Activated naive CD8-positive, alpha-beta T cell (primary cell): ENCODE measurements around the gene CSTF1.
A peak's percentile ranks its signal among the peaks of the same experiment; 100 is the strongest.

ENCODE experiments used
- H3K27ac Mint-ChIP-seq: one replicate; pipeline ENCODE4 v1.8.0; 2021; ENCODE audit warnings: mixed read lengths
- H3K27me3 Mint-ChIP-seq: one replicate; pipeline ENCODE4 v1.8.0; 2021; ENCODE audit warnings: mixed read lengths
- H3K36me3 Mint-ChIP-seq: one replicate; pipeline ENCODE4 v1.8.0; 2021; ENCODE audit warnings: mixed read lengths
- H3K4me1 Mint-ChIP-seq: one replicate; pipeline ENCODE4 v1.8.0; 2021; ENCODE audit warnings: low read depth, mixed read lengths
- H3K4me3 Mint-ChIP-seq: one replicate; pipeline ENCODE4 v1.8.0; 2021; ENCODE audit warnings: mild to moderate bottlenecking, mixed read lengths
- H3K9me3 Mint-ChIP-seq: one replicate; pipeline ENCODE4 v1.8.0; 2021; ENCODE audit warnings: low read depth, mixed read lengths

CSTF1 gene

DNA sequence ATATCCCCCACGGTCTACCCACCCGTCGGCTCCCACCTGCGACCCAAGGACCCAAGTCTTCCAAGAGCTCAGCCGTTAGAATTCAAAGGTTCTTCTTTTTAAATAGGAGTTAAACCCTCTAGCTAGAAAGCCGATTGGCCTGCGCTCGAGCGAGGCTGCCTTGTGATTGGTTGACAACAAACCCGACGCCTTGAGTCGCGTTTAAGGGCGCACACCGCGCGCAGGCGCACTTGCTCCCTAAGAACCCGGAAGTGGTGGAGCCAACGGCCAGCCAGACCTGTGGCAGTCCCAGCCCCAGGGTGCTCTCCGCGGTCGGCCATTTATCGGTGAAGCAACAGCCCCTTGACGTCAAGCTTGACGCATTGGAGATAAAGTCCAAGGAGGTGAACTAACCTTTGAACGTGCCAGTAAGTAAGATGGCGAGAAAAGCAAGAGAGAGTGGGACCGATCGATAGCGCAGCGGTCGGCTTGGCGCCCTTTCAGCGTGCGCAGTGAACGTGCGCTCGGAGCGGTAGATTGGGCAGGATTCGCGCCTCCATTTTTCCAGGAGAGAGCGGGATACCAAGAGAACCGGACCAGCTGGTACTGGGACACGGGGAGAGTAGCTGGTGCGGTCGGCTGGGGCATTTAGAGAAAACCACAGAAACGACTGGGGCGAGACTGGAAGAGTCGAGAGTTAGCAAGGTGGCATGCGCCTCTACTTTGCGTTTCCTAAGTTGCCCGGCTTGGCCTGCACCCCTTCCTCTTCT lies at the start of gene CSTF1, which contains the start of gene AURKA:
CSTF1 (plus strand) TSS at position 514 of the 749 bp plus-strand sequence. CDS start 2,908 bp downstream, outside the sequence.
AURKA (minus strand) TSS at position 84 of the 749 bp plus-strand sequence. CDS start 4,018 bp downstream, outside the sequence.
- H3K36me3 Mint-ChIP-seq = peaks cover 7% of the 10 kb centered on the region
- peaks cover 32% of the 10 kb centered on the region for H3K4me1 Mint-ChIP-seq
- H3K27me3 Mint-ChIP-seq = no peaks in the 10 kb centered on the region
- peak within 1 kb of the TSS; percentile 81 for H3K27ac Mint-ChIP-seq
- H3K4me3 Mint-ChIP-seq = no peak within 1 kb of the TSS
- no peaks in the 10 kb centered on the region for H3K9me3 Mint-ChIP-seq

DNA sequence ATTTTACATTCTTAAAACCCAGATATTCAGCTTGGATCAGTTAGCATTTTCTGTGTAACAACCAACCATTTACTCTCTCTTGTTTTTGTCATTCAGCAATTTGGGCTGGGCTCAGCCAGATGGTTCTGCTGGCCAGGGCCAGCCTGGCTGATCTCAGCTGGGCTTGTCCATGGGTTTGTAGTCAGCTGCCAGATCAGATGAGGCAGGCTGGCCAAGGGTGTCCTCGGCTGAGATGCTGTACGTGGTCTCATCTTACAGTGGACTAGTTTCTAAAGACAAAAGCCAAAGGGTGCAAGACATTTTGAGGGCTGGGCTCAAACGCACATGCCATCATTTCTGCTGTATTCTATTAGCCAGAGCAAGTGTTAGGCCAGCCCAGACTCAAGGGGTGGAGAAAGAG lies 49.7 kb upstream of the CSTF1 start:
- H3K27me3 Mint-ChIP-seq = peaks cover 57% of the 10 kb centered on the region
- no peak overlapping the region for H3K27ac Mint-ChIP-seq
- H3K4me1 Mint-ChIP-seq = peaks cover 9% of the 10 kb centered on the region
- no peak overlapping the region for H3K4me3 Mint-ChIP-seq
- H3K9me3 Mint-ChIP-seq = no peaks in the 10 kb centered on the region
- H3K36me3 Mint-ChIP-seq = no peaks in the 10 kb centered on the region

DNA sequence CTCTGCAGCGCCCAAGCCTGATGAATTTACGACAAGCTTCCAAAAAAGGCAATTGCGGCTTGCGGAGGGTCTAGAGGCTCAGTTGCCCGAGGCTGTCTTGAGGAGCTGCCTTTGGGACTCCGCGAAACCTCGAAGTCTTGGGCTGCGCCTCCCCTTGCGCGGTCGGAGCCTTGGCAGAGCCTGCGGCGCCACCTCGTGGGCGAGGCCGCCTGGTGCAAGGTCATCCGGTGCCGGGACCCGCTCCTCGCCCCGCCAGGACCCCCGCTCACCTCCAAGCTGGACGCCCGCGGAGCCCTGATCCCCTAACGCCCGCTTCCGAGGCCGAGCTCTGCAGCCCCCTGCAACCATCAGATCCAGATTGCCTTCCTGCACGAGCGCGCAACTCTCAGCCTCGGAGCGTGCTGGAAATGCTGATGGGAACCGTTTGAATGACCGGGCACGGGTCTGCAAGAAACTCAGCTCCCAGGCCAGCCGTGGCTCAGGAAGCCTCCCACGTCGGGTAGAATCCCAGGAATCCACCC lies 48.5 kb upstream of the CSTF1 start:
- Mint-ChIP-seq H3K27me3 (peaks cover 56% of the 10 kb centered on the region), H3K4me3 (no peak overlapping the region), H3K4me1 (peaks cover 12% of the 10 kb centered on the region), H3K9me3 (no peaks in the 10 kb centered on the region), H3K36me3 (no peaks in the 10 kb centered on the region), H3K27ac (no peak overlapping the region)

DNA sequence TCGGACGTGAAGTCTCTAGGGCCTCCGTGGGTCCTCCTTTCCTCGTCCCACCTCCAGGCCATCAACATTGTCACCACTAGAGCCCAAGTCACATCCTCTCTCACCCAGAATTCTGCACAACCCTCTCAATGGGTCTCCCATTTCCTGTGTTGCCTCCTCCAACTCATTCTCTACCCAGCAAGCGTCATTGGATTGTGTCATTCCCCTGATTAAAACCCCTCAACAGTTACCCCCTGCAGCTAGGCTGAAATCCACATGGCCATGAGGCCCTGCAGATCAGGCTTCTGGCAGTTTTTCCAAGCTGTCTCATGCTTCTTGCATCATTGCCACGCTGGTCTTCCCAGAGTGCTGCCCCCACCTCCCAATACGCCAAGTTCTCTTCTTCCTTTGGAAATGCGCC lies 46.5 kb upstream of the CSTF1 start:
- Mint-ChIP-seq H3K27me3 (peaks cover 41% of the 10 kb centered on the region), H3K4me1 (peaks cover 12% of the 10 kb centered on the region), H3K9me3 (no peaks in the 10 kb centered on the region), H3K36me3 (no peaks in the 10 kb centered on the region), H3K4me3 (no peak overlapping the region), H3K27ac (no peak overlapping the region)

DNA sequence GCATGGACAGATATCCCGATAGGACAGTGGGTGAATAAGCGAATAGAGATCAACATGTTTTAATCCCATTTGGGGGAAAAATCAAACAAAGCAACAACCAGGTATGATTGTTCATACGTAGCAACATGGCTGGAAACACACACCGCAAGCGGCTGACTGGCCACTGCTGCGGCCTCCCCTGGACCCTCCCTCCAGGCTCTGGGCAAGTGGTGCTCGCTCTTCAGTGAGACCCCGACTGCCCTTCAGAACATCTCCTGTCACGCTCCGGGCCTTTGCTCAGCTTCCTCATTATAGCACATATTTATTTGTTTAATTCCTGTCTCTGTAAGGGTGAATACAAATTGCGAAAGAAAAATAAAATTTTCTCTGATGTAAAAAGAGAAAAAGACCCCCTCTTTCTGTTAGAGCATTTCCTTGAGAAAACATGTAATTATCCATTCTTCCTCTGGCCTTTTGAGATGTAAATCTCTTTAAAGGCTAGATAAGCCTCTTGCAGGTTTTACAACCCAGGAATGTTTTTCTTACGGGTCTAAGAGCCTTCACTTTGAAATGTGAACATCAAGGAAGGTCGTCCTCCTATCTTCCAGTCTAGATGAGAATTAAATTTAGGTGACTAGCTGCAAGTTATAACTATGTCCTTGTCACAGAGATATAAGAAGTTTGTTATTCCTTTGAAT lies 44.7 kb upstream of the CSTF1 start:
- peaks cover 32% of the 10 kb centered on the region for H3K27me3 Mint-ChIP-seq

GRCh38 chr20:56348305-56348693 lies 44.1 kb upstream of the CSTF1 start:
- Mint-ChIP-seq H3K4me1 (peaks cover 10% of the 10 kb centered on the region), H3K4me3 (no peak overlapping the region), H3K27me3 (peaks cover 27% of the 10 kb centered on the region), H3K27ac (no peak overlapping the region), H3K36me3 (no peaks in the 10 kb centered on the region), H3K9me3 (no peaks in the 10 kb centered on the region)

More for the DNA sequence above, 44.7 kb upstream of the CSTF1 start:
- H3K27ac Mint-ChIP-seq = no peak overlapping the region
- H3K4me1 Mint-ChIP-seq = peaks cover 12% of the 10 kb centered on the region
- no peaks in the 10 kb centered on the region for H3K36me3 Mint-ChIP-seq
- no peak overlapping the region for H3K4me3 Mint-ChIP-seq
- H3K9me3 Mint-ChIP-seq = no peaks in the 10 kb centered on the region

- no peaks in the 10 kb centered on the region for H3K36me3 Mint-ChIP-seq
- H3K4me1 Mint-ChIP-seq = peaks cover 7% of the 10 kb centered on the region
- no peak overlapping the region for H3K4me3 Mint-ChIP-seq
- H3K27me3 Mint-ChIP-seq = peaks cover 24% of the 10 kb centered on the region
- H3K9me3 Mint-ChIP-seq = no peaks in the 10 kb centered on the region
- no peak overlapping the region for H3K27ac Mint-ChIP-seq
Measured at GRCh38 chr20:56348746-56349145, 43.7 kb upstream of the CSTF1 start.

- no peaks in the 10 kb centered on the region for H3K9me3 Mint-ChIP-seq
Measured at GRCh38 chr20:56350842-56351241, 41.6 kb upstream of the CSTF1 start.

DNA sequence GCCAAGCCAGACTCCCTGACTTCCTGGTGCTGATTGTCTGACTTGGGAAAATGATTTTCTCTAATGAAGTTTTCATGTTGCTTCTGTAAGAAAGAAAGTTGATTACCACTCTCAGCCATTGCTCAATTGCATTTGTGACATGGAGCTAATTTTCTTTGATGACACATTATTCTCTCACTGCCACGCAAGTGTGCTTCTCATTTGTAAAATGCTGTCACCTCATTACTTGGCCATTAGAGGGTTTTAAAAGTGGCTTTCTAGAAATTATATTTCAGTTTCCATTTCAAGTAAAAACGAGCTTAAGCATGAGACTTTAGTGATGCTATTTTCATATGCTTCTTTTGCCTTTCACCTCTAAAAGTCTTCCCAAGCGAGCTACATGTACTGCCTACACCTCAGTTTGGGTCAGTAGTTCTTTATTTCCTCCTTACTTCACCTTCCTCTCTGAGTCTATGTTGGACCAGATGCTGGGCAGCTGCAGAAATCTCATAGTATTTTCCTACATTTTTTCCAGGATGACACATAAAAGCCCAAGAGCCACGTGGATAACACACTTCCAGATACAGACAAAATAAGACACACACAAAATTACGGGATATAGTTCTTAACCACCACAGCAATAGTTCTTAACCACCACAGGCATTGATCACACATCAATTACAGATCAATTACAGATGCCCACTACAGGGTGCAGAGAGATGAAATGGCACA lies 39.9 kb upstream of the CSTF1 start:
- H3K27me3 Mint-ChIP-seq = peaks cover 8% of the 10 kb centered on the region
- no peak overlapping the region for H3K4me3 Mint-ChIP-seq
- no peaks in the 10 kb centered on the region for H3K9me3 Mint-ChIP-seq
- H3K27ac Mint-ChIP-seq = no peak overlapping the region
- no peaks in the 10 kb centered on the region for H3K36me3 Mint-ChIP-seq
- H3K4me1 Mint-ChIP-seq = peaks cover 4% of the 10 kb centered on the region

More at GRCh38 chr20:56350842-56351241, 41.6 kb upstream of the CSTF1 start:
- Mint-ChIP-seq H3K36me3 (no peaks in the 10 kb centered on the region), H3K27ac (no peak overlapping the region), H3K4me1 (peaks cover 4% of the 10 kb centered on the region), H3K4me3 (no peak overlapping the region), H3K27me3 (peaks cover 12% of the 10 kb centered on the region)

DNA sequence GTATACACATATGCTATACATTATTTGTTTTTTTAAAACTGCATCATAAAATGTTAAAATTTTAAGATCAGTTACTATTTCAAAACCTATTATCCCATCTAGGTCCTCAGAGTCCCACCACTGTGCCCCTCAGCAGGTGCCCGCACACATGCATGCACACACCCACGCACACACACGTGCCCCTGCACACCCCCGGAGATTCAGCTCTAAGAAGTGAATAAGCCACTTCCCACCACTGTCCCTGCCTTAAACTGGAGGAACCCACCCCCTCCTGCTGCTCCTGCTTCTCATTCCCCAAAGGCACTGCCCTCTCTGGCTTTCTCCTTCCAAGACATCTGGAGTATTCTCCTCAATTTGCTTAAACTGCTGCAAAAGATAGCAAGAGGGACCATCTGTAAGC lies 39.1 kb upstream of the CSTF1 start:
- no peak overlapping the region for H3K27ac Mint-ChIP-seq
- no peaks in the 10 kb centered on the region for H3K36me3 Mint-ChIP-seq
- no peaks in the 10 kb centered on the region for H3K9me3 Mint-ChIP-seq
- H3K27me3 Mint-ChIP-seq = peaks cover 4% of the 10 kb centered on the region
- H3K4me1 Mint-ChIP-seq = peaks cover 4% of the 10 kb centered on the region
- H3K4me3 Mint-ChIP-seq = no peak overlapping the region

- no peaks in the 10 kb centered on the region for H3K27me3 Mint-ChIP-seq
- H3K36me3 Mint-ChIP-seq = no peaks in the 10 kb centered on the region
- no peaks in the 10 kb centered on the region for H3K9me3 Mint-ChIP-seq
- H3K4me1 Mint-ChIP-seq = peaks cover 22% of the 10 kb centered on the region
- H3K27ac Mint-ChIP-seq = no peak overlapping the region
- H3K4me3 Mint-ChIP-seq = peak overlapping the region; percentile 78
Measured at GRCh38 chr20:56358070-56358469, 34.4 kb upstream of the CSTF1 start.

DNA sequence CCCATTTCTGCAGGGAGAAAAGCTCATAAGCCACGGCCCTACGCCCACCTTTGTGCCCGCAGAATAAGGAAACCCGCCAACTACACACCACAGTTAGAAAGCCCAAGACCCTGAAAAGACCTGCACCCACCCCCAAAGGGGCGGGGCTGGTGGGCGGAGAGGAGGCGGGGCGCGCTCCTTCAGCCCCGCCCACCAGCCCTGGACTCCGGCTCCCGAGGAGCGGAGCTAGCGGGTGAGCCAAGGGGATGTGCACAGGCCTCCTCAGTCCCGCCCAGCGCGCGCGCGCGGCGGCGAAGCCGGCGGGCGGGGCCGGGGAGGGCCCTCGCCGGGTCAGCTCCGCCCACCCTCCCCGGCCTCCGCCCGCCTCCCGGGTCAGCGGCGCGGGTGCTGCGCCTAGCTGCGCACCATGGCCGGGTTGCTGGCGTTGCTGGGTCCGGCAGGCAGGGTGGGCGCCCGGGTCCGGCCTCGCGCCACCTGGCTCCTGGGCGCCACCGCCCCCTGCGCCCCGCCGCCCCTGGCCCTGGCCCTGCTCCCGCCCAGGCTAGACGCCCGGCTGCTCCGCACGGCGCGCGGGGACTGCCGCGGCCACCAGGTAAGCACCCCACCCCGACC lies 33.7 kb upstream of the CSTF1 start, which contains the start of gene FAM210B:
FAM210B (plus strand) TSS at position 375 of the 612 bp plus-strand sequence; CDS start at position 407, 32 bp downstream.
- Mint-ChIP-seq H3K9me3 (no peaks in the 10 kb centered on the region), H3K27ac (peak within 1 kb of the TSS; percentile 68), H3K4me1 (peaks cover 22% of the 10 kb centered on the region), H3K36me3 (no peaks in the 10 kb centered on the region), H3K4me3 (peak within 1 kb of the TSS; percentile 90), H3K27me3 (no peaks in the 10 kb centered on the region)

DNA sequence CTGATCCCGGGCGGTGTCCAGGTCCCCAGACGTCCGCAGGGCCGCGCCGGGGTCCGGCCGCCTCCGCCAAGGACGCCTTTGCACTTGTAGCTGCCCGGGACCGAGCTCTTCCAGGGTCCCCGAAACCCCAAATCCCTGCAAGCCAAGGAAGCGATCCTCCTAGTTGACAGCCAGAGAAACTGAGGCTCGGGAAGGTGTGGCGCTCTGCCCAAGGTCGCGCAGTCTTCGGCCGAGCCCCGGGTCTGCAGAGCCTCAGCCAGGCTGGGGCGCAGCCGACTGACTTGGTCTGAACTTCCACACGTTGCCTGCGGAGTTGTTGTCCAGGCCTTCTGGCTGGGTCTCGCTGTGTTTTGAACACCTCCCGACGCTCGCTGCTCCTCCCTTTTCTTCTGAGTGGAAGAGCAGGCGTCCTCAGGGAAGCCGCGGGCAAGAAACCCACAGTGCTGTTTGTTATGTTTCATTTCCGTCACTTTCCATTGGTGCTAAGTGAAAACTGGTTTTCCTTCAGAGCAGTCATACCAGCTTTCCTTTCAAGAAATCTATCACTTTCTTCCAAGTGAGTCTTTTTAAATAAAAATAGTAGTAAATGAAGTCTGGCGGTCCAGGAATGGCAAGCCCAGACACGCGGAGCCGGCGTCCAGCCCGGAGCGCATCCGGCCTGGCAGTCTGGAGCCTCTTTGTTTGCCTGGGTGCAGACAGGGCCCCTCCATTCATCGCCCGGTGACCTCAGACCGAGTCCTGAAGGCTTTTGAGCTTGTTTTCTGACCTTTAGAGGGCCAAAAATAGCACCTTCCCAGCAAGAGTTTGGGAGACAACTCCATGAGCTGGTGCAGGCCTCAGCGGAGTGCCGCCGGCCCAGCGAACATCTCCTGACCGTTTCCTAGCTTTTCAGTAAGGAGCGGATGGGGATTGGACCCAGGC lies 33.0 kb upstream of the CSTF1 start:
- Mint-ChIP-seq H3K27me3 (no peaks in the 10 kb centered on the region), H3K27ac (peak overlapping the region; percentile 68), H3K4me1 (peaks cover 22% of the 10 kb centered on the region)

More for the DNA sequence above, 33.0 kb upstream of the CSTF1 start:
- H3K36me3 Mint-ChIP-seq = no peaks in the 10 kb centered on the region
- peak overlapping the region; percentile 90 for H3K4me3 Mint-ChIP-seq
- H3K9me3 Mint-ChIP-seq = no peaks in the 10 kb centered on the region
